ENCODE data around the gene BACE2. TPM values are rescaled to one million over a fixed set of nuclear protein-coding genes. Genes with fewer than 3 reads are reported as not detected.
"Not testable (repeated sequence)": the region's sequence is repeated elsewhere in the genome, so short reads cannot be mapped to it uniquely, and the experiment has no call there.

BACE2 gene
- polyA plus RNA-seq, 5 donors = 26.9 to 37.5 (median 34.4) TPM

DNA sequence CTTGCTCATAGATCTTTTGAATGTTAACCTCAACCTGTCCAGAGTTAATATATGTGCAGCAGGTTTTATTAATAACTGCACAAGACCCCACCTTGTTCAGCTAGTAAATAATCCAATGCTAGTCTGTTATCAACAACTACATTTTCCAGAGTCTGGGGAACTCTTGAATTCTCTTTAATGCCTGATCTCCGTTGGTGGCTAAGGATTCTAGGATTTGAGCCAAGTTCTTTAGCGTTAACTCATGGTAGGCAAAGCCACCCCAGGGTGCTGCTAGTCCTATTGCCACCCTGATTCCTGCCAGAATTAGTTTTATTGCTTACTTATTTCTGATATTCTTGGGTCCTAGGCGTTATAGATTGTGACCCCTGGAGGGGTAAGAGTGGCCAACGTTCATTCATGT lies 12.8 kb downstream of the BACE2 start:
- DNase-seq = no peak

DNA sequence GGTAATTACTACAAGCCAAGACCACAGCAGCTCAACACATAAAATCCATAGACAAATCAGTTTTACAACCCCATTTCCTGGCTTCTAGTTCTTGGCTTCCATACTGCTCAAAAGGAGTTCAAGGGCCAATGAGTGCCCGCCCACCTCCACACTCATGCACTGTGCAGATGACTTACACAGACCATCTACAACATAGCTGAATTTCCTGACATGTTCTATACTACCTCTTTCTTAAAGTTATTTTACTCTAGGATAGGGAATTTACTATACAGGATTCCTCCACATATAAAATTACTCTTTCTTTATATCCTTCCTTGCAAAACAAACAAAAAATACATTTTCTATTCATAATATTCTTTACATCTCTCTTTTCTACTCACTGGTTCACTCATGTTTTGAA lies 14.6 kb downstream of the BACE2 start:
- DNase-seq = no peak

DNA sequence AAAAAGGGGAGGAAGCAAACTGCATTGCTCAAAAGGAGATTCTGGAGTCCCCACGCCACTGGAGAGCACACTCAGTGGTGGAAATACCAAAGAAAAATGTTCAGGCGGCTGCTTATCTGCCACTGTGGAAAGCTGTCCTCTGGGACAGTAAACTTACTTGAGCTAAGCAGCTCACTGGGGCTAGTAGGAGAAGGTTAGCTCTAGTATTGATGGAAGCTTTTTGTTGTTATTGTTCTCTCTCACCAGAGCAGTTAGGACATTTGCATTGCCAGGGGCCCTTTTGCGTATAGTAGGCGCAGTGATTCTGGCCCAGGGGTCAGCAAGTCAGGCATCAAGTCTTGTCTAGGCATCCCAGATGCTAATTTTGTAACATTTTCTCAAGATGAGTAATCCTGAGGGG lies 15.6 kb downstream of the BACE2 start:
- DNase-seq = no peak

DNA sequence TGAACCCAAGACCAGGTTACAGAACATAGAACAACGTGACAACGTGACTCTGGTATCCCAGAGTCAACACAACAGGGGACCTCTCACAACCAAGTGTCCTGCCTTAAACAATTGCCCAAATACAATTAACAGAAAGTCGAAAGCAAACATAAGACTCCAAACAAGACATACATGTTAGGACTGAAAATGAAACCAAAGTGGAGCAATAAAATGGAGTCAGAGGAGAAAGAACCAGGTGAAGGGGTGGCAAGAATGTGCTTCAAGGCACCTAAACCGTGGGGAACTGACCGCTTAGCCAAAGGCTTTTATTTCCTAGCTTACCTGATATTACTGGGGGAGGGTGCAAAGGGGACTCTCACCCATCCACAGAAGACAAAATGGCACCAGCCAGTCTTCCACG lies 17.8 kb downstream of the BACE2 start:
- no peak for DNase-seq

DNA sequence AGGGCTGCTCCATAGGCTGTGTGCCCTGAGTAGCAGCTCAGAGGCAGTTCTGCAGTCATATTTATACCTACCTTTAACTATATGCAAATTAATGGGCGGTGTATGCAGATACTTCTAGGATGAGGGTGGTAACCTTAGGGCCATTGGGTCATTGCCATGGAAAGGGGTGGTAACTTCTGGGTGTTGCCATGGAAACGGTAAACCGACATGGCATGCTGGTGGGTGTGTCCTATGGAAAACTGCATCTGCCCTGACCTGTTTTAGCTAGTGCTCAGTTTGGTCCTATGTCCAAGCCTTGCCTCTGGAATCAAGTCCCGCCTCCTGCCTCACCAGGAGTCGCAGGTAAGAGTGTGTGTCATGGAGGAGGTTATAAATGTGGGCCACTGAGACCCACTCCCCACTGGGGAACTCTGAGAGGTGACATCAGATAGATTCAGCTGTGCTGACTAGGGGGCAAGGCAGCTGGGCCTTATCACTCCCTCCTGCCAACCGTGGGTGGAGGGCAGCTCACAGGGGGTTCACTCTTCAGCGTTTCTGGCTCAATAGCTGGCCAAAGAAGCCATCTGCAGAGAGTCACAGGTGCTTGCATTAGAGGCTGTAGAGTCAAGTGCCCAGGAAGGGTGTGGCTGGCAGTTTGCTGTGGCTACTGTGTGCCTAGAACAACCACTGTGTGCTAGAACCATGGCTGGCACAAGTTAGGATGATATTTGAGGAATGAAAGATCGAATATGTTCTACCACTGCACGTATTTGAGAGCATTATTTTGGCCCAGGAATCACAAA lies 19.0 kb downstream of the BACE2 start:
- DNase-seq = no peak

DNA sequence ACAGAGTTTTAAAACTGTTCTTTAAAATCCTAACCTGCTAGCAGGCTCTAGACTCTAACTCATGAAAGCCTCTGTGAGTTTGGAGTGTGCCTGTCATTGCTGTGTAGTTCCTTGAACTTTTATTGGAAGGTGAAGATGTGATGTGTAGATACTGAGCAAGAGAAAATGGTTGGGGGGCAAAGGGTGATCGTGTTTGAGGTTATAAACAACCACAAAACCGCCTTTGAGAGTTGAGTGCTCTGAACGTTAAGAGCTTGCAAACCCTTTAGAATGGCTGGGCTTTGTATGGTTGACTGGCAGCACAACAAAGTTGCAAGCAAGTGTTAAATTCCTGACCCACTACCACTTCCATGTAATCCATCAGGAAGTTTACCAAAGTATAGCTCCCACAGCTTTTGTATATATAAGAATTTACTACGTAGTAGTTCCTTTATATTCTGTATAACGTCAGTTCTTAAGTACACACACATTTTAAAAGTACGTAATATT lies 19.6 kb downstream of the BACE2 start:
- no peak for DNase-seq

DNA sequence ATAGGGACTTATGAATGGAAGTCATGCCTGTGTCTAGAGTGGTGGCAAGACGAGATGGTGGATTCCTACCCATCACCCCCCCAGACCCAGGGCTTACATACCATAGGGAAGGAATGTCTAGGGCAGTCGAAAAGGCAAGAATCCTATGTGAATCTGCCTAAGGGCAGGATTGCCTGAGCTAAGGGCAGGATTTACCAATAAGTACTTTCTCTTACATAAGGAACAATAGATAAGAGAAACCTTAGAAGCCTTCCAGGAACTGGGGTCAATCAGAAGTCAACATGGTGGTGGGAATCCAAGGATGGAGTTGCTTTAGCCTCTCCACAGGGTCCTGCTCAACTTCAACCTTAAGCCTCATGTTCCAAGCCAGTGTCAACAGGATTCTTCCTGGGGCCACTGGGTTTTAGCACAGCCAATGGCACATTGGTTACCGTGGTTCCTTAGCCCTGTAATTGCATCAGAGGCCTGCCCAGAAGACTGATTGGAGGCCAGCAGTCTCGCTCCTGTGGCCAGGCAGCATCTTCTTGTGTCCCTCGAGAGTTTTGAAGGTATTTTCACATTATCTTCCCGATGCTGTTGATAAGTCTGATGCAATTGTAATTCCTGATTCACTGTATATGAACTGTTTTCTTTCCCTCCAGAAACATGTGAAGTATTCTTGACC lies 20.7 kb downstream of the BACE2 start:
- no peak for DNase-seq

DNA sequence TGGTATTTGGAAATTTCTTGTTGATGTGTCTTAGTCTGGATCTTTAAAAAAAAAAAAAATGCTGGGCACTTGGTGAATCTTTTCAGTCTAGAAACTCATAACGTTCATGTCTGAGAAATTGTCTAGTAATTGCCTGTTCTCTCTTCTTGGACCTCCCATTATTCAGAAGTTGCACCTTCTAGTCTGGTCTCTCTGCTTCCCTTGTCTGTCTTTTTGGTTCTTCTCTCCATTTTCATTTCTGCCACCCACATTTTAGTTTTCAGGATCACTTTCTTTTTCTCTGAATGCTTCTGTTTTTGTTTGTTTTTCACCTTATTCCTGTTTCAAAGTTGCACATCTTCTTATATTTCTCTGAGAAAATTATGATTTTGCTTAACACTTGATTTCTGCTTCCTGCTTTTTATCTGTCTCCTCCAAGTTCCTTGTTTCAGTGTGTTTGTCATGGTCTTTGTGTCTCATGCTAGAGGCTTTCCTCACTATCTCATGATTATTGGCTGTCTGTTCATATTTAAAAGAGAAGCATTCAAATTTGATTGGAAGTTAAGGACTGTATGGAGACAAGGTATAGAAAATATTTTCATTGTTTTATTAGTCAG lies 21.3 kb downstream of the BACE2 start:
- DNase-seq = no peak

DNA sequence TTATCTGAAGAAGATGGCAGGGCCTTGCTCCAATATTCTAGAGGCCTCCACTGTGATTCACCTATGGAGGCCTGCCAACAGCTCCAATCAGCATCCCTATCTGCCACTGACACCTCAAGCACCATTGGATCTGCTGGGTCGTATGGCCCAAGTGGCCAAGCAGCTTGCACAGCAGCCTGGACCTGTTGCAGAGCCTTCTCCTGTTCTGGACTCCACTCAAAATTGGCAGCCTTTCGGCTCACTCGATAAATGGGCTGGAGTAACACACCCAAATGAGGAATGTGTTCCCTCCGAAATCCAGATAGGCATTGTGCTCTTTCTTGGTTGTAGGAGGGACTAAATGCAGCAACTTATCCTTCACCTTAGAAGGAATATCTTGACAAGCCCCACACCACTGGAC lies 24.6 kb downstream of the BACE2 start:
- DNase-seq = not testable (repeated sequence)

DNA sequence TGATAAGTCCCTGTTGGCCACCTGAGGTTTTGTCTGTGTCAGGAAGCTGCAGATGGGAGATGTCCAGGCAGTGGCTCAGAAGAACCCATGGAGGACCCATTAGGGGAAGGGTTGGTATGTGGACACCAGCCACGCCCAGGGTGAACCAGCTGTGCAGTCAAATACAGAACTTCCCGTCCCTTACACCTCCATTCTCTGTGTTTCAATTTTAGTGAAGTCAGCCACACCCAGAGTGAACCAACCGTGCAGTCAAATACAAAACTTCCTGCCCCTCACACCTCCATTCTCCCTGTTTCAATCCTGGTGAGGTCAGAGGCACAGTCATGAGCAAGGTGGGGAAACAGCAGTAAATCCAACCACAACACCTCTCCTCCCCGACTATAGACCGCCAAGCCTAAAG lies 27.4 kb downstream of the BACE2 start:
- no peak for DNase-seq

DNA sequence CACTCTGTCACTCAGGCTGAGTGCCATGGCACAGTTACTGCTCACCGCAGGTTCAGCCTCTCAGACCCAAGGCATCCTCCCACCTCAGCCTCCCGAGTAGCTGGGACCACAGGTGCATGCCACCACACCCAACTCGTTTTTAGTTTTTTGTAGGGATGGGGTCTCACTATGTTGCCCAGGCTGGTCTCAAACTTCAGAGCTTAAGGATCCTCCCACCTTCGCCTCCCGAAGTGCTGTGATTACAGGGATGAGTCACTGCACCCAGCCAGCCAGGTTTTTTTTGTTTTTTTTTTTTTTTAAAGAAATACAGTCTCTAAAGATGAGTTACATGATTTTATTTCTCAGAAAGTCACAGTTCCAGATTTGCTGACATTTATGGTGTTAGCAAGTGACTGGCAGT lies 29.0 kb downstream of the BACE2 start:
- no peak for DNase-seq

DNA sequence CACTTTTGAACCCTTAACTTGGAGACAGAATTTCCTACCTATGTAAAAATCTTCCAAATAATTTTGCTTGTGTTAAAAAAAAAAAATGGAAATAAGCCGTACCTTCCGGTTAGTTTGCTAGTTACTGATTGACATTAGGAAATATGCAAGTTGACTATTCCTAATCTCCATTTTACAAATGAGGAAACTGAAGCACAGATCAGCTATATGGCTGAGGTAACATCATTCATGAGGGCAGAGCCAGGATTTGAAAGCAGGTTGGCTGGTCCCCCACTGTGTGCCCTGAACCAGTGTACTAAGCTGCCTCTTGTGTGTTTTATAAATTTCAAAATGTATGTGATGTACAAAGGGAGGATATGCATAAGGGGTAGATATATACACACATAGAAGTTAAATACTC lies 29.6 kb downstream of the BACE2 start:
- no peak for DNase-seq

DNA sequence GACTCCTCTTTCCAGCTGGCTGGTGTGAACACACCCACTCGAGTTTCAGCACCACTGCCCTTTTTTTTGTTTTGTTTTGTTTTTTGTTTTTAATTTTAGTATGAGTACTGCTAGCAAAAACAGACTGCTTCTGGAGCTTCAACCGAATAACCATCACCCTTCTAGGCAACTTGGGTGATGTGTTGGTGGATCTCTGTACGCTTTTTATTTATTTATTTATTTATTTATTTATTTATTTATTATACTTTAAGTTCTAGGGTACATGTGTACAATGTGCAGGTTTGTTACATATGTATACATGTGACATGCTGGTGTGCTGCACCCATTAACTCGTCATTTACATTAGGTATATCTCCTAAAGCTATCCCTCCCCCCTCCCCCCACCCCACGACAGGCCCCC lies 30.7 kb downstream of the BACE2 start:
- DNase-seq = not testable (repeated sequence)

DNA sequence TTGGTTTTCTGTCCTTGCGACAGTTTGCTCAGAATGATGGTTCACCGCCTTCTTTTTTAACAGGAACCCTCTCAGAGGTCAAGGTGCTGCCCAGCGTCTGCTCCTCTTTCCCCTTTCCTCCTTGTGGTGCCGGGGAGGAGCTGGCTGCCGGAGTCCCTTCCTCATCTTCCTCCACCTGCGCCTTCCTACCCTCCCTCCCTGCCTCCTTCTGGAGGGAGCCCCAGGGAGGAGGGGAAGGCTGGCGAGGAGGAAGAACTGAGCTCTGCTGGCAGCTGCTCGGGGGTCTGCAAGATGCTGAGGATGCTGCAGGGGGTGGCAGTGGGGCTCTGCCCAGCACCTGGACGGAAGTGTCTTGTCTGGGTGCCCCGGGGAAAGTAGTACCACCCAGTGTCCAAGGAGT lies 31.2 kb downstream of the BACE2 start:
- DNase-seq = no peak

DNA sequence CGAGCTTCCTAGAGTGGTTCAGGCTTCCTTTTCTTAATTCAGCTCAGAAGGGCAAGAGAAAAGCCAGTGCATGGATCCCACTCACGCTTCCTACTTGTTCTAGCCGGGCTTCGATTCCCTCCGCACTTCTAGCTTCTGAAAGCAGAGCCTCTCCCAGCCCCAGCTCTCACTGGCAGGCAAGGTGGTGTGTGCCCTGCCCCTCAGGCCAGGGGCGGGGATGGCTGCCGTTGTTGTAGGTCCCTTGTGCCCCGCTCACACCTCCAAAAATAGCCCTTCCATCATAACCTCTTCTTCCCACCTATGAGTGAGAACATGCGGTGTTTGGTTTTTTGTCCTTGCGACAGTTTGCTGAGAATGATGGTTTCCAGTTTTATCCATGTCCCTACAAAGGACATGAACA lies 31.6 kb downstream of the BACE2 start:
- DNase-seq = no peak

DNA sequence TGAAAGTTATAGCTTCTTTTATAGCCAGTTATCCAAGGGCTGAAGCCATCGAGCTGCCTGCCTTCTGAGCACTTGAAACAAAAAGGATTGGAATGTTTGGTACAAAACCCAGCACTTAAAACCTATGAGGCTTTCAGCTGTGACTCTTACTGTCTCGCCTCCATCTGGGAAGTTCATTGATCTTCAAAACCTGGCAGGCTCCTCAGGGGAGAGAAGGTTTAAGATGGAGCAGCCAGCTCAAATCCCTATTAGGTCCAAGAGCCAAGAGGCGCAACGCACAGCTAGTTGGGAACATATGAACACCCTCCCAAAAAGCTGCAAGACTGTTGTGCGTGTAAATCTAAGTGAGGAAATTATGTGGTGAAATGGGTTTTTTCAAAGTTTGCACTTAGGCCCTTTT lies 33.4 kb downstream of the BACE2 start:
- DNase-seq = no peak

DNA sequence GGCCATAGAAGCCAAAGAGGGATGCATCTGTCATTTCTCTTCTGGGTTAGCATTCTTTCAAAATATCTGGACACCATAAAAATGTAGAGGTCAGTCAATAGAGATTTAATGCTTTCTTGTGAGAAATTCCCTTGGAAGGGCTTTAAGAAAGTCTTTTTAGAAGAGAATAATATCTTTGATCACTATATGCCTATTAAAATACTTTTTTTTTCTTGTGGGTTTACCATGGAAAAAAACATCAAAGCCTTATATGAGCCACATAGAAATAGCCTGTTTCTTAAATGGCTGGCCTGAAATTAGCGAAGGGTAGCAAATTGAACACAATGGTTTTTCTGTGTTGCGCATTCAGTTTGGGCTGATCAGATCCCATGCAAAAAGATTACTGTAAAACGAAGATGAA lies 36.8 kb downstream of the BACE2 start:
- no peak for DNase-seq

DNA sequence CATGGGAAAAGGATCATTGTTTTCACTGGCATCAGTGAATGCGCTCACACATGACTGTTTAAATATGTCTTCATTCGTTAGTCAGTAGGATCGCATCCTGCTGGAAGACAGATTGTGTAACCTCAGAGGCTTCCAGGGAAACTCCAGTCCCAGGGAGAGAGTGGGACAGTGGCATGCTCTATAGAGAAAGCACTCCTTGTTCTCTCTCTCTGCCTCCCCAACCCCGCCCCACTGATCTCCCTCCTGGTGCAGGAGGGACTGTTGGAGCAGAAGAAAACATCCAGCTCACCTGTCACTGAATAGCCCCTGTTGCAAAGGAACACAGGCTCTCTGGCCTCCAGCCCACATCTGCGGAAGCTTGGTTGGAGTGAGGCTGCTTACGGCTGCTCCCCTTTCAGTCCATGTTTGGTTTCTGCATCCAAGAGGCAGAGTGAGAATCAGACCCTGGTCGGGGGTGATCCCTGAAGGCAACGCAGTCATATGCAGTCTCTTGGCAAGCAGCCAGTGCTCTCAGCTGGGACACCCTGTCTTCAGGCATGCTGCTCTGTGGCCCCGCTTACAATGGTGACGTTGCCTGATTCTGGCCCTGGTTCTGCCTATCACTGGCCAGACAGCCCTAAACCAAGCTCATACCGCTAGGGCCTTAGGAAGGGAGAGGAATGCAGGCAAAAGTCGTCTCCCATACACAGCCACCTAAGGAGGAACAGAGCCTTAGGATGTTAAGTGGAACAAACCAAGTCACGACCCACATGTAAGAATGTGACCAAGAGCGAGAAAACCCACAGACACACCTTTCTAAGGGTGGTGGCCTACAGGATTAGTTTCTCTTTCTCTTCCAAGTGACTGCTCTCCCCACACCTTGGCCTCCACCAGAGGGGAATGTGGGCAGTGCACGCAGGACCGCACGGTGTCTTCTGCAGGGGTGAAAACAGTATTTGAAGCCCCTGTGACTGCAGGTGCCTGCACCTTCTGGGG lies 39.7 kb downstream of the BACE2 start:
- DNase-seq = peak; percentile 34

DNA sequence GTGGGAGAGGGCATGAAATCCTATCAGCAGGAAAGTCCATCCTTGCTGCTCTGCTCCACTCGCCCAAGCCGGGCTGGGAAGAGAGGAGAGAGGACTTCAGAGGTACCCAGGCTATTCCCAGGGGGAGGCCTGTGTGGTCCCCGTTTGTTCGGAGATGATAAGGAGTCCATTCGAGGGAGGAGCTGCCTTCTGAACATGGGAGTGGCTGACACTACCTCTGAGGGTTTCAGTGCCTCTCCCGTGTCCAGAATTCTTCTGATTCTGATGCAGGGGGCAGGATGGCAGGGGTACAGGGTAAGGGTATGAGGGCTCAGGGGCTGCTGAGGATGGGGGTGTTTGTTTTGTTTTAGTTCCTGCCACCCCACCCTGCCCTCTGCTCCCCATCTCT lies 40.4 kb downstream of the BACE2 start:
- no peak for DNase-seq

DNA sequence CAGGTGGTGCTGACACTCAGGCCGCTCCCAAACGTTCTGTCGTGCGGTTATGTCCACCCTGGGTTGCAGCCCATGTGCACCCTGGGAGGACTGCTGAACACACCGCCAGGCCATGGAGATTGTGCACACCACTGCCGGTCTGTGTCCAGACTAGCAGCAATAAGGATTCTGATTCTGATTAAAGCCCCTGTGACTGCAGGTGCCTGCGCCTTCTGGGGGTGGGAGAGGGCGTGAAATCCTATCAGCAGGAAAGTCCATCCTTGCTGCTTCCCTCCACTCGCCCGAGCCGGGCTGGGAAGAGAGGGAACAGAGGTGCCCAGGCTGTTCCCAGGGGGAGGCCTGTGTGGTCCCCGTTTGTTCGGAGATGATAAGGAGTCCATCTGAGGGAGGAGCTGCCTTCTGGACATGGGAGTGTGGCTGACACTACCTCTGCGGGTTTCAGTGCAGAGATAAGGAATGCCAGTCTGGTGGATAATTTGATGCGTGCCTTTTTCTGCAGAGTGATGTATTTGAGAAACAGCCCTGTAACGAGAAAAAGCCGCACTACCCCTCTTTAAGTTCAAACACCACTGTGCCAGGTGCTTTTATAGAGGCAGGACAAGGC lies 41.2 kb downstream of the BACE2 start:
- DNase-seq = no peak

DNA sequence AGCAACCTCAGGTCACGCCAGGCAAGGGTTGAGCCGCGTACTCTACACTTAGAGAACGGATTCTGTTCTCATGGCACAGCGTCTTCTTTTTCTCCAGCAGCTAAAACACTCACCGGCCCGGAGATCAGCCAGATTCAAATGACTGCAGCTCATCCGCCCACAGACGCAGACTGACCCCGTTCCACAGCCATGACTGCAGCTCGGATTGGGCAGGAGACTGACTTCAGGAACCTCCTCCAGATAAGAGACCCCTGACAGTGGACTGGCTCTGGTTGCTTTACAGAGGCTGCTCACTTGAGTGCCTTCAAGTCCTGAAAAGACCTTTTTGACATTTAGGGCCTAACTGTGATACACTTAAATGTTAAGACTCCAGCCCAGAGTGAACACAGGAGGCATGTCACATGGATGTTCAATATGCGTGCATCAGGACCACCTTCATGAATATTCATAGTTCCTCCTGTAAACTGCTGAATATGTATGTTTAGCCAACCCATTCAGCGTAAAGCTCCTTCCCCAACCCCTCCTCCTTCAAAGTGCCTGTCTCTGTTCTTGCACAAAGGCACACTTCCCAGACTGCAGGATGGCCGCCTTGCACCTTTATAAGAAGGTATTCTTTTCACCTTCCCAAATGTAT lies 42.6 kb downstream of the BACE2 start:
- DNase-seq = no peak
